WTC11 (cell line): ENCODE results near the gene ATP5F1A.

ENCODE experiments used
- E2F4 ChIP-seq: sonication (generic); formaldehyde crosslinking; IDR thresholded peaks from 2 replicates; pipeline ENCODE4 v1.8.1; 2022; ENCODE audit warnings: low read depth, mild to moderate bottlenecking, moderate library complexity, missing genetic modification reagents, borderline replicate concordance
- FOXK1 ChIP-seq: sonication (generic); formaldehyde crosslinking; IDR thresholded peaks from 2 replicates; pipeline ENCODE4 v1.8.0; 2022; ENCODE audit warnings: mild to moderate bottlenecking, moderate library complexity, missing genetic modification reagents
- FOXP4 ChIP-seq: sonication (generic); formaldehyde crosslinking; IDR thresholded peaks from 2 replicates; pipeline ENCODE4 v1.8.0; 2022; ENCODE audit warnings: mild to moderate bottlenecking, missing genetic modification reagents
- JUN ChIP-seq: sonication (generic); formaldehyde crosslinking; IDR thresholded peaks from 2 replicates; pipeline ENCODE4 v1.8.0; 2023; ENCODE audit warnings: mild to moderate bottlenecking, missing genetic modification reagents
- KAT7 ChIP-seq: sonication (generic); formaldehyde crosslinking; IDR thresholded peaks from 2 replicates; pipeline ENCODE4 v1.8.1; 2023; ENCODE audit warnings: missing genetic modification reagents, mild to moderate bottlenecking, borderline replicate concordance
- MAX ChIP-seq: sonication (generic); formaldehyde crosslinking; IDR thresholded peaks from 2 replicates; pipeline ENCODE4 v1.8.0; 2022; ENCODE audit warnings: mild to moderate bottlenecking, missing genetic modification reagents
- NFYB ChIP-seq: sonication (generic); formaldehyde crosslinking; conservative IDR thresholded peaks from 2 replicates; pipeline ENCODE4 v1.8.0; 2022; ENCODE audit warnings: low read depth, missing genetic modification reagents
- NR2C2 ChIP-seq: sonication (generic); formaldehyde crosslinking; IDR thresholded peaks from 2 replicates; pipeline ENCODE4 v1.8.0; 2022; ENCODE audit warnings: mild to moderate bottlenecking, missing genetic modification reagents
- RELA ChIP-seq: sonication (generic); formaldehyde crosslinking; IDR thresholded peaks from 2 replicates; pipeline ENCODE4 v1.8.1; 2022; ENCODE audit warnings: missing genetic modification reagents, mild to moderate bottlenecking, borderline replicate concordance
- ZBTB21 ChIP-seq: sonication (generic); formaldehyde crosslinking; IDR thresholded peaks from 2 replicates; pipeline ENCODE4 v1.8.1; 2023; ENCODE audit warnings: mild to moderate bottlenecking, missing genetic modification reagents, borderline replicate concordance
- ZNF317 ChIP-seq: sonication (generic); formaldehyde crosslinking; IDR thresholded peaks from 2 replicates; pipeline ENCODE4 v1.8.1; 2023; ENCODE audit warnings: low read depth, mild to moderate bottlenecking, moderate library complexity, missing genetic modification reagents, borderline replicate concordance
- ZSCAN18 ChIP-seq: fragments of 250-450 bp; sonication (Bioruptor Pico); IDR thresholded peaks from 2 replicates; pipeline ENCODE4 v2.1.2; 2022; ENCODE audit warnings: mild to moderate bottlenecking, moderate library complexity
- TF ChIP-seq, protein P1 (sequence below): fragments of 200-600 bp; IDR thresholded peaks from 2 replicates; pipeline ENCODE4 v1.8.0; 2022; ENCODE audit warnings: antibody characterized with exemption
- TF ChIP-seq, protein P2 (sequence below): sonication (generic); formaldehyde crosslinking; conservative IDR thresholded peaks from 2 replicates; pipeline ENCODE4 v1.8.1; 2022; ENCODE audit warnings: mild to moderate bottlenecking, missing genetic modification reagents

GRCh38 chr18:46079336-46079735, 18.8 kb downstream of the ATP5F1A start:
- TF ChIP-seq NFYB (CRISPR knock-in tag): no peak
- TF ChIP-seq ZBTB21 (CRISPR knock-in tag): no peak
- no peak for TF ChIP-seq KAT7
- TF ChIP-seq, protein P1, sequence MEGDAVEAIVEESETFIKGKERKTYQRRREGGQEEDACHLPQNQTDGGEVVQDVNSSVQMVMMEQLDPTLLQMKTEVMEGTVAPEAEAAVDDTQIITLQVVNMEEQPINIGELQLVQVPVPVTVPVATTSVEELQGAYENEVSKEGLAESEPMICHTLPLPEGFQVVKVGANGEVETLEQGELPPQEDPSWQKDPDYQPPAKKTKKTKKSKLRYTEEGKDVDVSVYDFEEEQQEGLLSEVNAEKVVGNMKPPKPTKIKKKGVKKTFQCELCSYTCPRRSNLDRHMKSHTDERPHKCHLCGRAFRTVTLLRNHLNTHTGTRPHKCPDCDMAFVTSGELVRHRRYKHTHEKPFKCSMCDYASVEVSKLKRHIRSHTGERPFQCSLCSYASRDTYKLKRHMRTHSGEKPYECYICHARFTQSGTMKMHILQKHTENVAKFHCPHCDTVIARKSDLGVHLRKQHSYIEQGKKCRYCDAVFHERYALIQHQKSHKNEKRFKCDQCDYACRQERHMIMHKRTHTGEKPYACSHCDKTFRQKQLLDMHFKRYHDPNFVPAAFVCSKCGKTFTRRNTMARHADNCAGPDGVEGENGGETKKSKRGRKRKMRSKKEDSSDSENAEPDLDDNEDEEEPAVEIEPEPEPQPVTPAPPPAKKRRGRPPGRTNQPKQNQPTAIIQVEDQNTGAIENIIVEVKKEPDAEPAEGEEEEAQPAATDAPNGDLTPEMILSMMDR: no peak
- no peak for TF ChIP-seq ZNF317
- TF ChIP-seq RELA (CRISPR knock-in tag): no peak
- TF ChIP-seq, protein P2, sequence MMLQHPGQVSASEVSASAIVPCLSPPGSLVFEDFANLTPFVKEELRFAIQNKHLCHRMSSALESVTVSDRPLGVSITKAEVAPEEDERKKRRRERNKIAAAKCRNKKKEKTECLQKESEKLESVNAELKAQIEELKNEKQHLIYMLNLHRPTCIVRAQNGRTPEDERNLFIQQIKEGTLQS (CRISPR knock-in tag): no peak
- no peak for TF ChIP-seq E2F4 (CRISPR knock-in tag)
- TF ChIP-seq NR2C2 (CRISPR knock-in tag): no peak
- no peak for TF ChIP-seq MAX (CRISPR knock-in tag)
- no peak for TF ChIP-seq JUN (CRISPR knock-in tag)
- no peak for TF ChIP-seq ZSCAN18 (CRISPR knock-in tag)
- no peak for TF ChIP-seq FOXP4 (CRISPR knock-in tag)
- TF ChIP-seq FOXK1: no peak
